Measurements from ENCODE around the gene NPFFR2.

DNA sequence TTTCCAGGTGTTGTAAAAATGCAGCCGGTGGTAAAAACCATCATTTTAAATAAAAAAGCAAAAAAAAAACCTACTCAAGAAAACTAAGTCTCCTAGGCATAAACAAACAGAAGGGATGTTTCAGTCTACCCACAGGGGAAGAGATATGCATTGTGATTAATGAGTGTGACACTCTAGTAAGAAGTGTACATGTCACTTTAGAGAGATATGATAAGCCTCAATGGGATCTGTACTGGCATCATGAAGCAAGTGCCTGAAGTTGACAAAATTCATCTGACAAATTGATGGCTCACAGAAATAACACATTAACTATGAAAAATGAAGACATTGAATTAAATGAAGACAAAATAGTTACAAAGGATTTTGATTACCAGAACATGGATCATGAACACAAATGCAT lies 162.7 kb downstream of the NPFFR2 start:
- TF ChIP-seq POLR2AphosphoS5 (IDR thresholded peaks at IDR 0.05) (no peak), POLR2A (IDR thresholded peaks at IDR 0.05) (no peak)
- TF ChIP-seq, protein P1, sequence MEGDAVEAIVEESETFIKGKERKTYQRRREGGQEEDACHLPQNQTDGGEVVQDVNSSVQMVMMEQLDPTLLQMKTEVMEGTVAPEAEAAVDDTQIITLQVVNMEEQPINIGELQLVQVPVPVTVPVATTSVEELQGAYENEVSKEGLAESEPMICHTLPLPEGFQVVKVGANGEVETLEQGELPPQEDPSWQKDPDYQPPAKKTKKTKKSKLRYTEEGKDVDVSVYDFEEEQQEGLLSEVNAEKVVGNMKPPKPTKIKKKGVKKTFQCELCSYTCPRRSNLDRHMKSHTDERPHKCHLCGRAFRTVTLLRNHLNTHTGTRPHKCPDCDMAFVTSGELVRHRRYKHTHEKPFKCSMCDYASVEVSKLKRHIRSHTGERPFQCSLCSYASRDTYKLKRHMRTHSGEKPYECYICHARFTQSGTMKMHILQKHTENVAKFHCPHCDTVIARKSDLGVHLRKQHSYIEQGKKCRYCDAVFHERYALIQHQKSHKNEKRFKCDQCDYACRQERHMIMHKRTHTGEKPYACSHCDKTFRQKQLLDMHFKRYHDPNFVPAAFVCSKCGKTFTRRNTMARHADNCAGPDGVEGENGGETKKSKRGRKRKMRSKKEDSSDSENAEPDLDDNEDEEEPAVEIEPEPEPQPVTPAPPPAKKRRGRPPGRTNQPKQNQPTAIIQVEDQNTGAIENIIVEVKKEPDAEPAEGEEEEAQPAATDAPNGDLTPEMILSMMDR (IDR thresholded peaks at IDR 0.05): no peak

All from breast epithelium (tissue), 3 donors.